Measurements from ENCODE around the gene RNF114. TPM values are rescaled to one million over a fixed set of nuclear protein-coding genes. Genes with fewer than 3 reads are reported as not detected.
A peak's percentile ranks its signal among the peaks of the same experiment; 100 is the strongest.

The RNF114 gene
- total and polyA plus RNA-seq, 2 experiments from 2014 or later: 53.0 to 158 TPM

GRCh38 chr20:49913399-49914047, 22.7 kb upstream of the RNF114 start:
- no peak overlapping the region for H3K4me3 ChIP-seq
- peaks cover 26% of the 10 kb centered on the region for H3K4me1 ChIP-seq (ENCODE audit: low read depth)
- no peak for TF ChIP-seq CTCF (IDR thresholded peaks at IDR 0.05; ENCODE audit: low read depth, low read length)
- no peaks in the 10 kb centered on the region for H3K9me3 ChIP-seq (ENCODE audit: low read depth)
- no peak overlapping the region for H3K27ac ChIP-seq
- no peaks in the 10 kb centered on the region for H3K36me3 ChIP-seq
- H3K27me3 ChIP-seq: no peaks in the 10 kb centered on the region
- peak in 1 of 2 donors; percentile 31 for DNase-seq (ENCODE audit: low read depth in 1 of 2, low spot score in 1 of 2)

- Histone ChIP-seq H3K4me1 (ENCODE audit: low read depth) (peaks cover 25% of the 10 kb centered on the region), H3K36me3 (no peaks in the 10 kb centered on the region), H3K27me3 (no peaks in the 10 kb centered on the region), H3K9me3 (ENCODE audit: low read depth) (no peaks in the 10 kb centered on the region), H3K27ac (peak overlapping the region; percentile 100), H3K4me3 (peak overlapping the region; percentile 97)
- no peak for DNase-seq (ENCODE audit: low read depth in 1 of 2, low spot score in 1 of 2)
- no peak for TF ChIP-seq CTCF (IDR thresholded peaks at IDR 0.05; ENCODE audit: low read depth, low read length)
Observed at GRCh38 chr20:49914310-49915117, 21.7 kb upstream of the RNF114 start.

- no peak for TF ChIP-seq CTCF (IDR thresholded peaks at IDR 0.05; ENCODE audit: low read depth, low read length)
- H3K36me3 ChIP-seq: no peaks in the 10 kb centered on the region
- no peaks in the 10 kb centered on the region for H3K27me3 ChIP-seq
- H3K4me3 ChIP-seq: peak overlapping the region; percentile 97
- no peak for DNase-seq (ENCODE audit: low read depth in 1 of 2, low spot score in 1 of 2)
- H3K9me3 ChIP-seq (ENCODE audit: low read depth): no peaks in the 10 kb centered on the region
- peak overlapping the region; percentile 100 for H3K27ac ChIP-seq
- peaks cover 20% of the 10 kb centered on the region for H3K4me1 ChIP-seq (ENCODE audit: low read depth)
Observed at GRCh38 chr20:49915118-49915379, 21.1 kb upstream of the RNF114 start.

GRCh38 chr20:49915380-49916145, 20.6 kb upstream of the RNF114 start, which contains the start of gene SPATA2:
SPATA2 (minus strand) TSS chr20:49915529; CDS start chr20:49908490, 7,039 bp downstream.
- TF ChIP-seq CTCF (IDR thresholded peaks at IDR 0.05; ENCODE audit: low read depth, low read length): no peak
- no peaks in the 10 kb centered on the region for H3K36me3 ChIP-seq
- H3K4me1 ChIP-seq (ENCODE audit: low read depth): peaks cover 15% of the 10 kb centered on the region
- peak within 1 kb of the TSS; percentile 97 for H3K4me3 ChIP-seq
- no peaks in the 10 kb centered on the region for H3K27me3 ChIP-seq
- DNase-seq (ENCODE audit: low read depth in 1 of 2, low spot score in 1 of 2): peak; percentile 97
- no peaks in the 10 kb centered on the region for H3K9me3 ChIP-seq (ENCODE audit: low read depth)
- H3K27ac ChIP-seq: peak within 1 kb of the TSS; percentile 100

- no peak for TF ChIP-seq CTCF (IDR thresholded peaks at IDR 0.05; ENCODE audit: low read depth, low read length)
- H3K36me3 ChIP-seq: no peaks in the 10 kb centered on the region
- no peaks in the 10 kb centered on the region for H3K9me3 ChIP-seq (ENCODE audit: low read depth)
- H3K27ac ChIP-seq: peak overlapping the region; percentile 100
- H3K4me1 ChIP-seq (ENCODE audit: low read depth): peaks cover 12% of the 10 kb centered on the region
- DNase-seq (ENCODE audit: low read depth in 1 of 2, low spot score in 1 of 2): no peak
- H3K4me3 ChIP-seq: peak overlapping the region; percentile 97
- H3K27me3 ChIP-seq: no peaks in the 10 kb centered on the region
Observed at GRCh38 chr20:49916146-49917002, 19.8 kb upstream of the RNF114 start.
